Islet of Langerhans (tissue), 1 donor: Measurements from ENCODE around the gene PTER.

Source experiments
- FAIRE-seq: peaks from one replicate; lab custom pipeline; 2011; peaks lifted over from hg19 to GRCh38; lab: Jason Lieb, UNC

The PTER gene, protein sequence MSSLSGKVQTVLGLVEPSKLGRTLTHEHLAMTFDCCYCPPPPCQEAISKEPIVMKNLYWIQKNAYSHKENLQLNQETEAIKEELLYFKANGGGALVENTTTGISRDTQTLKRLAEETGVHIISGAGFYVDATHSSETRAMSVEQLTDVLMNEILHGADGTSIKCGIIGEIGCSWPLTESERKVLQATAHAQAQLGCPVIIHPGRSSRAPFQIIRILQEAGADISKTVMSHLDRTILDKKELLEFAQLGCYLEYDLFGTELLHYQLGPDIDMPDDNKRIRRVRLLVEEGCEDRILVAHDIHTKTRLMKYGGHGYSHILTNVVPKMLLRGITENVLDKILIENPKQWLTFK

DNA sequence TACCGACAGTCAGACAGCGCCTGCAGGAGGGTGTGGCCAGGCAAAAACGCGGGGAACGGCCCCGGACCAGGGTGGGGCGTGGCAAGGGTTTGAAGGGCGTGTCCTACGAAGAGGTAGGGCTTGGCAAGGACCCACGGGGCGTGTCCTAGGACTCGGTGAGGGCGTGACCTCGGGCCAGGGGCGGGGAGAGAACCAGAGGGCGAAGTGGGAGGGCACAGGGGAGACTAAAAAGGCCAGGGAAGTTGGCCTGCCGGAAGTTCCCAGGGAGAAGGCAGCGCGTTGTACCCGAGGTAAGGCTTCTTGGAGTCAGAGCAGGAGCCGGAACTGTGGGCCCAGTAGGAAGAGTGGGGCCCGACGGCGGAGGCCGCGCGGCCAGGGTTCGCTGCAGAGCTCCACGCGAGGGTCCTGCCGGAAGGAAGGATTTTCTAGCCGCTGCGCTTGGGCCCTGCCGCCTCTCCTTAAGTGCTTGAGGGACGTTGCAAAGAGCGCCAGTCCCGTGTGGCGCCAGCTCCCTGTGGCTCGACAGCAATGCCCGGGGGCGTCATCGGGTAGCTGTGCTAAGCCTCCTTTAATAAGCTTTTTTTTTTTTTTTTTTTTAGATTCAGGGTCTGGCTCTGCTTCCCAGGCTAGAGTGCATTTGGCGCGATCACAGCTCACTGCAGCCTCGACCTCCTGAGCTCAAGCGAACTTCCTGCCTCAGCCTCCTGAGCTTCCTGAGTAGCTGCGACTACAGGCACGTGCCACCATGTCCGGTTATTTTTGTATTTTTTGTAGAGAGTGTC lies at the start of gene PTER:
Gene PTER, plus strand, starts transcription at position 253 of the 782 bp plus-strand sequence. CDS start 47,375 bp downstream, outside the sequence.
- no peak for FAIRE-seq

DNA sequence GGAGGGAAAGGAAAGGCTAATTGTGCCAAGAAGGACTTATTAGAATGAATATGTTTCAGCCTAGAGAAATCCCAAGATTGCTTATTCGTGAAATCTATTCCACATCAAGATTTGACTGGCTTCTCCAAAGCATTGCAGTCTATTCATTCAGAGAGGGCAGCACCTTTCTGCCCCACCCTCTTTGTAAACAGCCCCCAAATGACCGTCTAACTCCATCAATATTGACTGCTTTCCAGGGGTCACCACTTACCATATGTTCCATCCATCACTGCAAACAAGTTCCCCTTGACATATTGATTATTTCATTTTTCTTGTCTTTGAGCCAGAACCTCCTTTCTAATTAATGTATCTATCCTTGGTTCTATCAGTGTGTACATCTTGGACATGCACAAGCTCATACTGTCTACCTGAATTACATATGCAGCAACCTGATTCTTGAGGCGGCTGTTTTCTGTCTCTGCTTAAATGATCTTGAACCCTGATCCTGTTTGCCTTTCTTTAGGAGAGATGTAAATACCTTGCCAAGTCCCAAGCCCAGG lies 44.2 kb upstream of the PTER start:
- FAIRE-seq: no peak

- no peak for FAIRE-seq
Measured at GRCh38 chr10:16393271-16393858, 43.4 kb upstream of the PTER start.

- FAIRE-seq: no peak
Measured at GRCh38 chr10:16401416-16401815, 35.4 kb upstream of the PTER start.

- FAIRE-seq: no peak
Measured at GRCh38 chr10:16408379-16408778, 28.4 kb upstream of the PTER start.

DNA sequence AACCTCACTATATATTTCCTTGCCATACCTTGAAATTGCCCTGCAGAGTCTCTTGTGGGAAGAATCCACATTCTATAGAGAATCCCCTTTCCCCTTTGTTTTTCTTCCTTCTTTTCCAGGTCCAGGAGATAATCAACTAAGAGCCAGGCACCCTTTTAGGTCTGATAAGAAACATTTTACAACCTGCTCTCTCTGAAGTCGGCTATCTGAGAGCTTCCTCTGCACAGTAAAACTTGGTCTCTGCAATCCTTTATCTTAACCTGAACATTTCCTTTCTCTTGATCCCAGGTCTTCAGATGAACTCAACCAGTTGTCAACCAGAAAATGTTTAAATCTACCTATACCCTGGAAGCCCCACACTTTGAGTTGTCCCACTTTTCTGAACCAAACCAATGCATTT lies 19.5 kb upstream of the PTER start:
- FAIRE-seq: no peak

DNA sequence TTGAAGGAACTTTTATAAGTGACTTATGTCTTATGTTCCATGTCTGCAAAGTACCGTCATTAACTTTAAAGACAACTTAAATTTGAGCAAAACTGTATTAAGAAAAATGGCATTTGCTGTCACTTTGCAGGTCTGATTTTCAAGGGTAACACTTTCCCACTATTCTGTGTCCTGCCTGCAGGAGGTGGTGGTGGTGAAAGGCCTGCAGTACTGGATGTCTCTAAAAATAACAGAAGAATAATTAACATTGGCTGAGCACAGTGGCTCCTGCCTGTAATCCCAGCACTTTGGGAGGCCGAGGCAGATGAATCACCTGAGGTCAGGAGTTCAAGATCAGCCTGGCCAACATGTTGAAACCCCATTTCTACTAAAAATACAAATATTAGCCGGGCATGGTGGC lies 13.2 kb upstream of the PTER start:
- FAIRE-seq: no peak

DNA sequence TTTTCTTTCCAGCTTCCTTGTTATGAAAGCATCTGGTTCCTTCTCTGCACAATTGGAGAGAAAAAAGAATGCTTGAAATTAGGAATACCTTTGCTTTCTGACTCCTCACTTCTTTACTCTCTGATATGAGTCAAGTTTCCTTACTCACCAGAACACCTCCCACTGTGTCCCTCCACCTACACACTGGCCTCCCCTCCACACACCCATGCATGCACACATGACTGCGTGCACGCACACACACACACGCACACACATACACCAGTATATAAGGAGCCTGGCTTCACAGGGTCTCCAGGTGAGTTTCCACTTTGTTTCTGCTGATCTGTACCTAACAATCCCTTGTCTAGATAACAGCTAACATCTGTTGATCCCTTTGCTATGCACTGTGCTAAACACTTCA lies 11.4 kb upstream of the PTER start:
- no peak for FAIRE-seq

- FAIRE-seq: no peak
Measured at GRCh38 chr10:16429539-16429938, 7.3 kb upstream of the PTER start.

DNA sequence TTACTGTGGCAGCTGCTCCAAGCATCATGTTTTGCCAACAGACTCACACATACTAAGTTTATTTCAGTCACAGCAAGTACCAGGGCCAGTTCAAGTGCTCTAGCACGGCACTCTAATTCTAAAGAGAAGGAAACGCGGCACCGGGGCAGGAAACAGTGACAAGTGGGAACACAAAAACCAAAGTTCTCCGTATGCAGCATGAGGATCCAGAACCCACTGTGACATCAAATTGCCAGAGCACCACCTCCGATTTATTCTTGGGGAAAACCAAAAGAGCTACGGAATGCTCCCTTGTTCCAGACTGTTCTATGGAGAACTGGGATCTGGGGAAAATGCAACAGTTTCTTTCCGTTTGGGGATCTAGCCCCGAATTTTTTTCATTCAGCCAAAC lies 448 bp upstream of the PTER start:
- FAIRE-seq: no peak

DNA sequence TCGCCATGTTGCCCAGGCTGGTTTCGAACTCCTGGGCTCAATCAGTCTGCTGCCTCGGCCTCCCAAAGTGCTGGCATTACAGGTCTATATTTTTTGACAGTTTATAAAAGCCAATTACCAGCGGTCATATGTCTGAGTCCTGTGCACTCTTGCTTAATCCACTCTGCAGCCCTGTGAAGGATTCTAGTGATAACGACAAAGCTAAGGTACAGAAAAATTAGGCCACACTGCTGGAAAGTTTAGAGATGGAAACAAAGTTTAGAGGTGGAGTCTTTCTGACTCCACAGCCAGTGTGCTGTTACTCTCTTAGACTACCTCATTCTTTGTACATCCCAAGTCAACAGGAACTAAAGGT lies 707 bp downstream of the PTER start:
- FAIRE-seq: no peak

GRCh38 chr10:16439295-16439694 lies 2.5 kb downstream of the PTER start:
- FAIRE-seq: no peak

- peak; percentile 58 for FAIRE-seq
Measured at GRCh38 chr10:16440396-16441133, 3.8 kb downstream of the PTER start.

- peak; percentile 51 for FAIRE-seq
Measured at GRCh38 chr10:16441173-16441840, 4.5 kb downstream of the PTER start.

GRCh38 chr10:16442914-16443313 lies 6.1 kb downstream of the PTER start:
- no peak for FAIRE-seq

DNA sequence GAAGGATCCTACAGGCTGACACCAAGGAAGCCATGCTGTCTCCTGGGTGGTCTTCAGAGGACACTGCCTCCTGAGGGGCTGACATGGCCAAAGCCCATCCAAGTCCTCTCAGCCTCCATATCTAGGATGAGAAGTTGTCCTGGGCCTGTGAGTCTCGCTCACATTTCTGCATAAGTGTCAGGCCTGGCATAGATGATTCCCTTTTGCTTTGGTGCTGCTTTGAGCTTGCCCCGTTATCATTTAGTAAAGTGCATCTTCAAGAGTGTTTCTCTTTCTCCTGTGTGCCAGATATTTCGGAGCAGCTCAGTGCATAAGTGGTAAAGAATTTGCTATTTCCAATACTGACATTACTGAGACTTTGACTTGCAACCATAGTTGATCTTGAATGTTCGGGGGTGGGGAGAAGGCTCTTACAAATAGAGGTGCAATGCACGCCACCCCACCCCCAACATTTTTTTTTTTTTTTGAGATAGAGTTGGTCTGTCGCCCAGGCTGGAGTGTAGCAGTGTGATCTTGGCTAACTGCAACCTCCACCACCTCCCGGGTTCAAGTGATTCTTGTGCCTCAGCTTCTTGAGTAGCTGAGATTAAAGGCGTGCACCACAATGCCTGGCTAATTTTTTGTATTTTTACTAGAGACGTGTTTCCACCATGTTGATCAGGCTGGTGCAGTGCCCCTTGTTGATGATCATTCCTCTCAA lies 9.1 kb downstream of the PTER start:
- FAIRE-seq: no peak

DNA sequence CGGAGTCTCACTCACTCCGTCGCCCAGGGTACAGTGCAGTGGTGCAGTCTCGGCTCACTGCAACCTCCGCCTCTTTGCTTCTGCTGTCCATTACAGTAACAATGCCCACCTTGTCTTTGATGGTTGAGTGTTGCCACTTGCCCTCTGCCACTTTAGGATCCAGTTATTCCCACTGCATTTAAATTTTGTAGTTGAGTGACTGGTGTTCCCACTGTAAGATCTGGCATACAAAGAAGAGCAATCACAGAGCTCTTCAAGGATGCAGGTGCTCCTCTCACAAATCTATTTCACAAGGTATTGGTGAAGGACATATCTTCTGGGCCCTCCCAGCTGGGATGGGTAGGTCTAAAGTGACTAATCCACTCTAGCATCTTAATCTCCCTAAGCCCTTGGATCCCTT lies 12.6 kb downstream of the PTER start:
- no peak for FAIRE-seq

DNA sequence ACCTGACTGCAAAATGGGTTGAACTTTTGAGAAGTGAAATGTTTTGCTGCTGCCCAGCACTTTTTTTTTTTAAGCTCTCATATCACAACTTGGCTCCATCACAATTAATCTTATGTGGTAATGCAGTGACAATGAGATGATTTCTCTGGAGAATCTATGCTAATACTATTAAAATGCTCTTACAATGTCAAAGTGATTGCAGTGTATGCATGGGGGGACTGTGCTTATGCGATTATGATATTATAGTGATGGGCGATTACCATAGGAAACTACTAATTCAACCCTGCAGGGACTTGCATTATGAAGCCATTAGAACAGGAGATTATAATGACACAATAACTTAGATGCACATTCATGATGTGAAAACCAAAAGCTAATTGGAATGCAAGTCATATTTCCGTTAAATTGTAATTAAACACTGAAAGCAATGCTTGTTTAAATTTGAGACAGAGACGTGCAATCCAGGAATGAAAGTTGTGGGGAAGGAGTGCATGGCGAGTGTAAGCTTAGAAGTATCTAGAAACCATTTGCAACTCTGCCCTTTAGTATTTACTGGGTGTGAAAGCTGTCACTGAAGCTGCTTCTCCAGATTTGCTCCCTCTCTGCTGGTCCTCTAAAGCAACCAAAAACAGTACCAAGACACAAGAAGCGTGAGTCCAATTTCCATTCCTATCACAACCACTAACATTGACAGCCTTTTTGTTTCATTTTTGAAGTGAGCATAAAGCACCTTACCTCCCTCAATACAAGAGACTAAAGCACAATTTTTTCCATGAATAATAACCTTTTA lies 21.6 kb downstream of the PTER start:
- no peak for FAIRE-seq

DNA sequence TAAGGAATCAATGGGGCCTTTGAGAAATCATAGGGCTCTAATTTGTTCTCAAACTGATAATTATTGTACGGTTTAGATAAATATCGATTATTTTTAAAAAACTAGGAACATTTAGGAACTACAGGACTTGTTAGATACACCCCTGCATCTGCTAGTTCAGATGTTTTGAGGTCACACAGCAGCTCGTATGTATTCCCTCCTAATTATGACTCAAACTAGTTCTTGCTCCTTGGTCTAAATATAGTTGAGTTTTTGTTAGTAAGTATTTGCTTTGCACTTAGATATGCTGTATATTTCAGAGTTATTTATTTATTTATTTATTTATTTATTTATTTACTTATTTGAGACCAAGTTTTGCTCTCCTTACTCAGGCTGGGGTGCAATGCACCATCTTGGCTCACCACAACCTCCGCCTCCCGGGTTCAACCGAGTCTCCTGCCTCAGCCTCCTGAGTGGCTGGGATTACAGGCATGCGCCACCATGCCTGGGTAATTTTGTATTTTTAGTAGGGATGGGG lies 22.7 kb downstream of the PTER start:
- no peak for FAIRE-seq

GRCh38 chr10:16466001-16466400 lies 29.2 kb downstream of the PTER start:
- FAIRE-seq: no peak
